SIG-M5 treated with dmso at 0.1 percent for 504 hours (cell line): ENCODE data around the gene AREG.
"Not testable (repeated sequence)": the region's sequence is repeated elsewhere in the genome, so short reads cannot be mapped to it uniquely, and the experiment has no call there.

Source experiments
- DNase-seq: peaks from one replicate; lab custom pipeline; 2025; ENCODE audit not compliant: unreplicated experiment; lab: John Stamatoyannopoulos, UW

The AREG gene, protein sequence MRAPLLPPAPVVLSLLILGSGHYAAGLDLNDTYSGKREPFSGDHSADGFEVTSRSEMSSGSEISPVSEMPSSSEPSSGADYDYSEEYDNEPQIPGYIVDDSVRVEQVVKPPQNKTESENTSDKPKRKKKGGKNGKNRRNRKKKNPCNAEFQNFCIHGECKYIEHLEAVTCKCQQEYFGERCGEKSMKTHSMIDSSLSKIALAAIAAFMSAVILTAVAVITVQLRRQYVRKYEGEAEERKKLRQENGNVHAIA

DNA sequence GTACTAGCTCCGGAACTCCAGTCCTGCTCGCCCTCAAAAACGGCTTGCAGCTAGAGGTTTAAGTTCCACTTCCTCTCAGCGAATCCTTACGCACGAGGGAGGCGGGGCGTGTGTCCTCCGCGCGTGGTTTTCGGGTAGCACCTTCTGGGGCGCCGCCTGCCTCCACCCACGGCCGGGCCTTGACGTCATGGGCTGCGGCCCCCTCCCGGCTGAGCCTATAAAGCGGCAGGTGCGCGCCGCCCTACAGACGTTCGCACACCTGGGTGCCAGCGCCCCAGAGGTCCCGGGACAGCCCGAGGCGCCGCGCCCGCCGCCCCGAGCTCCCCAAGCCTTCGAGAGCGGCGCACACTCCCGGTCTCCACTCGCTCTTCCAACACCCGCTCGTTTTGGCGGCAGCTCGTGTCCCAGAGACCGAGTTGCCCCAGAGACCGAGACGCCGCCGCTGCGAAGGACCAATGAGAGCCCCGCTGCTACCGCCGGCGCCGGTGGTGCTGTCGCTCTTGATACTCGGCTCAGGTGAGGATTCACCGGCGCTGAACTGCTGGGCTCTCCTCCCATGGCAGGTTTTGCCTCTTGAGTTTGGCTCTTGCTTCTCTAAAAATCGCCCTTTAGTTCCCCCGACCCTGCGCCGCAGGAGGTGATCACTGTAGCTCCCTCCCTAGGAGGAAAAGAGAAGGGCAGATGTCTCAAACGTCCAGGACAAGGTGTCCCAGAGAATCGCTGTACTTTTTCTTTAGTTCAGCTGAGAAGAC is at the start of gene AREG:
Gene AREG, plus strand, starts transcription at position 246 of the 752 bp plus-strand sequence. Its CDS starts 210 bp downstream, at position 456.
- DNase-seq: peak; percentile 40

DNA sequence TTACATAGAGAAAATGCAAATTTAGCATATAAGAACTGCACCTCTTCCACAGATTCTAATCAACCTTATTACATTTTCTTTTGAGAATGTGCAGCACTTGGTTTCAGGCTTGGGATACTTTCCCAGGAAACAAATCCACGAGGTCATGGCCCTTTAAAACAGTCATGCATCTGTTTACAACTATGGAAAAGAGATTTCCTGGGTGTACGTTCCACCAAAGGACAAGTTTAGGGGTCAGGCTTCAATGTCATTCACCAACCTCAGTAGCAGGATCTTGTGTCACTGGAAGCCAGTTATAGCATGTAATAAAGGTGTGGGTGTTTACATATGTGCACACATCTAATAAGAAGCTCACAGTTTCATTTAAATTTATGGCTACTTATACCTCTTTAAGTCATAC is 49.3 kb upstream of the AREG start:
- no peak for DNase-seq

DNA sequence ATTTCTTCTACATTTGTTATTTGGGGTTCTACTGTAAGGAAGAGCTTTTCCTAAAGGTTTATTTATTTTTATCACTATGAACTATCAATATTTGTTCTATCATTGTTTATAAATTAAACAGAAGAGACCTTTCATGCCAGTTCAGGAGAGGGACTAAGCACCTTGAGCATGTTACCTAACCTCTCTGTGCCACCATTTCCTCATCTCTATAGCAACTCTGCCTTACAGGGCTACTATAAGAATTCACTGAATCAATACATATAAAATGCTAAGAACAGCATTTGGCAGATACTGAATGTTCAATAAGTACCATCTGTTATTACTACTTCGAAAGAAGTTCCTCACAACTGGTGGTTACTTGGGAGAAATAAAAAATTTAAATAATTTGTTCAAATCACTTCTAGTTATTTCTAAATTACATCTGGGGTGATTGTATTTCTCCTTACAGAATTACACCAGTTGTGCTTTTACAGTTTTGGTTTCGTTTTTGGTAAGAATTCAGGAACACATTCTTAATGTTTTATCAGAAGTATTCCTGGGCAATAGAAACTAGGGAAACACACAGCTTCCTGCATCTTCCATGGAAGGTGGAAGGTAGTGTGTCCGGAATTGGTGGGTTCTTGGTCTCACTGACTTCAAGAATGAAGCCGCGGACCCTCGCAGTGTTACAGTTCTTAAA is 47.0 kb upstream of the AREG start:
- no peak for DNase-seq

DNA sequence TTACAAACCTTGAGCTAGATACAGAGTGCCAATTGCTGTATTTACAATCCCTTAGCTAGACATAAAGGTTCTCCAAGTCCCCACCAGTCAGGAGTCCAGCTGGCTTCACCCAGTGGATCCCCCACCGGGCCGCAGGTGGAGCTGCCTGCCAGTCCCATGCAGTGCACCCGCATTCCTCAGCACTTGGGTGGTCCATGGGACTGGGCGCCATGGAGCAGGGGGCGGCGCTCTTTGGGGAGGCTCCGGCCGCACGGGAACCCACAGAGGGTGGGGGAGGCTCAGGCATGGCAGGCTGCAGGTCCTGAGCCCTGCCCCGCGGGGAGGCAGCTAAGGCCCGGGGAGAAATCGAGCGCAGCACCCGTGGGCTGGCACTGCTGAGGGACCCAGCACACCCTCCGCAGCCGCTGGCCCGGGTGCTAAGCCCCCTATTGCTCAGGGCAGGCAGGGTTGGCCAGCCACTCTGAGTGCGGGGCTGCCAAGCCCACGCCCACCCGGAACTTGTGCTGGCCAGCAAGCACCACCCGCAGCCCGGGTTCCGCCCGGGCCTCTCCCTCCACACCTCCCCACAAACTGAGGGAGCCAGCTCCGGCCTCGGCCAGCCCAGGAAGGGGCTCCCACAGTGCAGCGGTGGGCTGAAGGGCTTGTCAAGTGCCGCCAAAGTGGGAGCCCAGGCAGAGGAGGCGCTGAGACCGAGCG is 45.9 kb upstream of the AREG start:
- DNase-seq: not testable (repeated sequence)

DNA sequence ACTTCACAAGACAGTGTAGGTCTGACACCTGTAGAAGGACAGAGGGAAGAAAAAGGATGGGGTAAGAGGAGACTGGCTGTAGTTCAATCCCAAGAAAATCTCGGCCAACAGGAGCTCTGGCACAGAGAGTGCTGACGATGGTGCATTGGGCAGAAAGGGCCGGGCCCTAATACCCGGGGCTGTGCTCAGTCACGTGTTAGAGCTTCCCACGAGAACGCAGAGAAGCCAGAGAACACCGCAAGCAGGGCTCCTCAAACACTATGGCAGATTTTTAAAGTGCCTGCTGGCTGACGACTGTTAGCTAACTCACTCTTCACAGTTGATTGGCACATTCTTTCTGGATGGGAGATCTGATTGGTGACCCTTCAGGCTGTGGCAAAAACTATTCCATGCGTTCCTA is 44.5 kb upstream of the AREG start:
- DNase-seq: no peak

DNA sequence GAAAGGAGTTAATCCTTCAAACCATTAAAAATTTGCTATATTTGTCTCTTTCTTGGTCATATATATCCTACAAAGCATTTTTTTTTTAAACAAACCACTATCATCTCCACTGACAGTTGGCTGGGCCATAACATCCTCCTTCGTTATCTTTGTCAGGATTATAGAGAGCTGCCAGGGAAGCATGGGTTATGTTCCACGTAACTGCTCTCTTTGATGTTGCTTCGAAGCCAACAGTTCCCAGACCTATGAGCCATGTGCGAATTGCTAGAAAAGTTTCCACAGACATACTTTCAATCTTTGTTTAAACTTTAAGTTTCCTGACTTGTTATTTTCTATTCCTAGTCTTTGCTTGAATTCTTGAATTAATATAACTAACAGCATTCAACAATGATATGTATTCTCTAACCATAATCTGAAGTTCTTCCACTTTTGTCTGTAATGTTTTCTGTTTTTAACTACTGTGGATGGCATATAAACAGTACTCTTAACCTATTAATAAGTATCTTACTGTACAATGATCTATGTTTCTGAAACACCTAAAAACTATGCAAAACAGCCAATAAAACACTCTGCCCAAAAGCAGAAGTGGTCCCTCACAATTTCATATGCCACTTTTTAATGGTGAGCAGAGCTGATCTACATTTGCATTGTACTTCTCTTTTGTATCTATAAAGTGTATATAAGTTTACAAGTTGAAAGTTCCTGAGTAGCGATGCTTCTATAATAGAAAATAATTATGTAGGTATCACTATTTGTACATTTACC is 42.1 kb upstream of the AREG start:
- DNase-seq: no peak

DNA sequence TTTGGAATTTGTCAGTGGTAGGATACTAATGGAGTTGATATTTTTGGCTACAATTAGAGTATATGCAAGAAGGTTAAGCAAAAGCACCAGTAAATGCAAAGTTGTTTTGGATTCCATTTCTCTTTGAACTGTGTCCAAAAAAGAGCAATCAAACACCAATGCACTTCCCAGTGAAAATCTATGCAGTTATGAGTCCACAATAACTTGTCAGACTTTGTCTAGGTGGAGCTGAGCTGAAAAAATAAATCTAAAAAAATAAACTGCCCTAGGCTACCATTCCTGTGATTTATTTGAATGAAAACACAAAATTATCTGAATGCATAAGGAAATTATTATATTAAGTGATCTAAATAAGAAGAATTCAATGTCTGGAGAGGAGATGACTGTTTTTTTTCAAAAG is 37.0 kb upstream of the AREG start:
- no peak for DNase-seq

DNA sequence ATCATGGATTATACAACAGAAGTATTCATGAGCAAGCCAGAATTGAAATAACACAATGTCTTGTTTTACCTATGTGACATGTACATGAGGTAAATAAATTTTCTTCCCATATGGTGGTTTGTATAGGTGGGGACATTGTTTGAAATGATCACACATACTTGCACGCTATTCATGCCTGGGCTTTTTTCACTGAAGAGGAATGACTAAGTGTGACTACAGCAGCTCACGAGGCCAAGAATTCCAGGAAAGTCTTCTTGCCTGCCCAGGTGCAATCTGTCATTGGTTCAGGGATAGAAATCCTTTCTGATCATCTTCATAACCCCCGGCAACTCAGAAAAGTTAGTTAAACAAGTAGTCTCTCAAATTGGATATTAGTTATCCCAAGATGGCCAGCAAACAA is 36.3 kb upstream of the AREG start:
- DNase-seq: no peak

DNA sequence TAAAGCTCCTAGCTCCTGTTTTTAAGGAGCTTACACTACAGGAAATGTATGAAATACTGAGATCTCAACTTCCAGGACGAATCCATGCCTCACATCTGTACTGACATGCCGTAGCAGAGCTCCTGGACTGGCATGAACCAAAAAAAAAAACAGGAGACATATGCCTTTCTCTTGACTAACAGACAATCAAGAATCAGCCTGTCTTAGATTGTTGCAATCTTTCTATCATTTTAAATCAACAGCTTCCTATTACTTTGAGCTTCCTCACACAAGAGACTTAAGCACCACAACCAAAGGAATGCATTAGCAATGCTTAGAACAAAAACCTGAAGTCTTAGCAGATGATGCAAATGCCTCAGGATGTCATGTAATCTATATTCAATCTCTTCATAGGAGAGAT is 34.7 kb upstream of the AREG start:
- no peak for DNase-seq

DNA sequence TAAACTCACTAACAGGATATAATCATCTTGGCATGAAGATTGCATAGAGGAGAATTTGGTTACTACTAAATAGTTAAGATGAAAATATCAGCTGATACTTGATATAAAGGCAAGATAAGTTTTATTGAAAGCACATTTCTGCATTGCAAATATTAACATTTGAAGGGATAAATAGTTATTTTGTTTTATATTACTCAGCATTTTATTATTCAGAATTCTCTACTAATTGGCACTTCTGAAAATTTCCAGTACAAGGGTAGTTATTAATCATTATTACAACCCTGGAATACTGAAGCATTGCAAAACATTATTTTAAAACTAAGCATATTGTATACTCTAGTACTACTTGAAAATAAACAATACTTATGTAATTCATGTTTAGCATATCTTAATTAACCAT is 32.7 kb upstream of the AREG start:
- DNase-seq: no peak

DNA sequence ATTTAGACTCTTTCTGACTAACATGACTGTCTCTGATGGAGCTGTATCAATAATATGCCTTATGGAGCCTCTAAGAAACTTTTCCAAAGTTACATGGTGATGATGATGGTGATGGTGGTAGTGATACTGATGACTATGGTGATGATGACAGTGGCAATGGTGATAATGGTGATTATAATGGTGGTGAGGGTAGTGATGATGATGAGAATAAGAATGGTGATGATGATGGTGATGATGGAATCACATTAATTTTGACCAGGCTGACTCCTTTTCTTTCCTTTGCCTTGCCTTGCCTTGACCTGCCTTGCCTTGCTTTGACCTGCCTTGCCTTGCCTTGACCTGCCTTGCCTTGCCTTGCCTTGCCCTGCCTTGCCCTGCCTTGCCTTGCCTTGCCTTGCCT is 31.7 kb upstream of the AREG start:
- no peak for DNase-seq

DNA sequence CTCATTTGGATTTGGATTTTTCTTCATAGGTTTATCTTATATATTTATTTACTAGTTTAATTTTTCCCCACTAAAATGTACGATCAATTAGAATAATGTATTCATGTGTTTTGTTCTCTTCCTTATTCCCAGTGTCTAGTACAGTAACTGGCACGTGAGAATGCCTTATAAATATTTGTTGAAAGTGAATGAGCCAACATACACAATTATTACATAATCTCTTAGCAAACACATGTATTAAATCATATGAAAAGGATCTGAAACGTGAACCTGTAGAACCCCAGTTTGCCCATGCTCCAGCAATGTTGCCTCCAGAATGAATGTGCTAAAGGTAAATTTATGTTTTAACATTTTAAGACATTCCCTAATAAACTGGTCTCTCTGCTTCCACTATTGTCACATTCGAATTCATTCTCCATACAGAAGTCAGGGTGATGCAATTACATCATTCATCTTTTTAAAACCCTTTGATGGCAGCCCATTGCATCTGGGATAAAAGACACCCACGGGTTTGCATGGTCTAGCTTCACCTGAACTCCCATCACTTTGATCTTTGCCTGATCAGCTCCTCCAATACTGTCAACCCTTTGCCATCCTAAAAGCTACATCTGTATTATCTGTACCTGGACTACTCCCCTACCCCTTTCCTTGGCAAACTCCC is 30.7 kb upstream of the AREG start:
- DNase-seq: no peak

DNA sequence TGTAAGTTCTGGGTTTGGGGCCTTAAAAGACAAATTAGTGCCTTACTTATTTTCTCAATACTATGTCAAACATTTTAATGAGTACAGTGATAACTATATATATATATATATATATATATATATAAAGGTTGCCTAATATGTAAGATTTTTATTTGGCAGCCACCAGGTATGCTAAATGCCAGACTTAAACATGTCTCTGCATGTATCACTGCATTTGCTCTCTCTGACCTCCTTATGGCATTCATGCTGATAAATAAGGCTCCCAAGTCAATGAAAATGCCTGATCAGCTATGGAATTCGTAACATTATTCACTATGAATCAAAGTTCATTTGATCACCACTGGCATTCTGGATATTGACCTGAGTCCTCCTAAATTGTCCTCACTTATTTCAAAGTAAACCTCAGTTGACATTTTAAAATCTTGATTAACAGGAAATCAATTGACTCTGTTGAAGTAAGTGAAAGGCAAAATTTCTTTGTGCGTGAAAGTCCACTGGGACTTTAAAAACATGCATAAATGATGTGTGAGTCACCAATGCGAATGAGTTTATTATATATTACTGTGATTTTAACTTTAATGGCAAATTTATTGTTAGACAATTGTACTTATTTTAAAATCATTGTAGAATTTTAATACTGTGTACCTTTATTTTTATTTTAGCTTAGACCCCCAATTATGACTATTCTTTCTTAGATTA is 29.2 kb upstream of the AREG start:
- DNase-seq: no peak

DNA sequence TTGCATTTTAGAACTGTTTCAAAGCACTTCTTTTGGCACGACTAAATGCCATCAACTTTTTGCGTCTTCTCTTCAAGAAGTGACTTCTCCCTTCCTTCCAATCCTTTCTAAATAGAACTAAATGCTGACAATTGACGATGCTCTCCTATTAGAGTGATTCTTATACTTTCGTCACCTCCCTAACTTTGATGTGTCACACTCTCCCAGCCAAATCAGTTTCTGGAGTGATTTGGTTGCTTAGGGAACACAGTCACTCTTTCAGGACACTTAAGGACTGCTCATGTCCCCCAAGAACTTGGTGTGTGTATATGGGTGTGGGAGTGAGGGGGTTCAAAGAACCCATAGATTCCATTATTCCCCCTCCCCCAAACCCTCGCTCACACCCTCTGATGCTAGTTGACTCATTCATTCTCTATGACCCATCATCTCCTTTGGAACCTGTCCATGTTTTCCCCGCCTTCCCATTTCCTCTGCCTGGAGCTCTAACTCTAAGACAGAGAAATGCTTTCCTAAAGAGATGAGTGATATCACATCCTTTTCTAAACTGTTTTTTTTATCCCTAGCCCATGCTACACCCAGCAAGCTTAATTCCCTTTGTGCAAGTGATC is 26.8 kb upstream of the AREG start:
- no peak for DNase-seq

DNA sequence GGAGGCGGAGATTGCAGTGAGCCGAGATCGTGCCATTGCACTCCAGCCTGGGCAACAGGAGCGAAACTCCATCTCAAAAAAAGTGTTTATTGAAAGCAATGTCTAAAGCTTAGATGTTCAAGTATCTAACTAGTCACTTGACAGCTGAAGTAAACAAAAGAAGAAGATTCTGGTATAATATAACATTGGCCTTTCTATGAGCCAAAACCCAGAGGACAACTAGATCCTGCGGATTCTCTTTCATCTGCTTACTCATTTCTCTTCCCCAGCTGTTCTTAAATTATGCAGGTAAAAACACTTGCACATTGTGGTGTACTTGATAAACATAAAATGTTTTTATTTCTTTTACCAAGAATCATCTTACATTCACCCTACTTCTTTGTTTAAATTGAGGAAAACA is 24.1 kb upstream of the AREG start:
- DNase-seq: no peak

DNA sequence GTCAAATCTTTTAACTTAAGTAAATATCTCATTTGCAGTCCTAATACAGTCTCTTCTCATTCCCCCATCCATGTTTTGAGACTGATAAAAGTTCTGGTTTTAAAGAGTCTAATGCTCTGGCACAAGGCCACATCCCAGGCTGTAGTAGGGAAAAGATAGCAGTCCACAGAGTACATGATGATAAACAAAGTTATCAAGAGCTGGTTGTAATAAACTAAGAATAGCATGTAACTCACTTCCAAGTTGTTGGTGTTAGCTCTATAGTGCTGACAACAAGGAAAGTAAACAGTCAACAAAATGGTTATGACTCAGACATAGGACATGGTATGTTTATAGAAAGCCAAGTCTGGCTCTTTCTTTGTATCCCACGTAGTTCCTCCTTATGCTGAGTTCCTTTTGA is 21.8 kb upstream of the AREG start:
- DNase-seq: no peak

DNA sequence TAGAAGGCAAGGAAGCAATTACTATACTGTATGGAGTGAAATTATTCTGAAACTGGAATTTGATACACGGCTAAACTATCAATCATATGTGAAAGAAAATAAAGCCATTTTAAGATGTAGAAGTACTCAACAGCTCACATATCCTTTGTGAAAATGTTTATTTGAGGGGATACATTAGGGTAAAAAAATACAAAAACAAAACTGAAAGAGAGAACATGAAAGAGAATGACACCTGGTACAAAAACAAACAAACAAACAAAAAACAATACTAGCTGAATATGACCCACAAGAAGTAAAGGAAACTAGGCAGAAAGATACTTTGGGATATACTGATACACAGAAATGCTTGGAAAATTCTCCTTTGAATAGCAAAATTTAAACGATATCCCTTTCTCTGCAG is 20.8 kb upstream of the AREG start:
- no peak for DNase-seq

DNA sequence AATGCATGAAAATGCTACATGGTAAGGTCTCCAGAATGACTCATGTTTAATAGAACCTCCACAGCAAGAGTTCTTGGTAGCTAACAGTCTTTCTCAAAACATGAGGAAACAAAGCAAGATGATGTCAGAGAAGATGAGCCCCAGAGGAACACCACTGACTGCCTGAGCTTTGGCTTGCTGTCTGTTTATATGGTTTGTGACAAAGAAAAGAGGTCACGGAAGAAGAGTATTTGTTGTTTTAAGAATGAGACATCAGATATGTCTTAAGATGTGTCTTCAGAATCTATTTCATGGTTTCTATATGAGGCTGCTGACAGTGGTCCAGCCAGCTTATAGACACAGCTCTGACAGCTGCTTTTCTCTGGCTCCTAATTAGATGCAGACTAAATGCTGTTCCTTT is 18.8 kb upstream of the AREG start:
- no peak for DNase-seq

DNA sequence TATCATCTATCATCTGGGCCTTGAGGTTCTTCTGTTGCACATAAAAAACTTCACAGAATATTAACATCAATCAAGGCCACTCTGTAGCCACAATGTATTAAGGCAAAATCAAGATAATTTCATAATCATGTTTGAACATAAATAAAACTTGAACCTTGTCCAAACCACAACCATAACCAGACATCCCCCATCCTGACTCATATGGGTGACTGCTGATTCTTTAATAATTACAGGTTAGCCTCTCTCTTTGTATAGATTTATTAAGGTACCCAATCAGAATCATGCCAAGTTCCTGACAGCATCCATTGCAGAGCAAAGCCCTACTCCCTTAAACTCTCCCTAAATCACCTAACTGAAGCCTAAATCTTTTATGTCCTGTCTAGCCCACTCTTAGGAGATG is 16.7 kb upstream of the AREG start:
- no peak for DNase-seq
